GM11168 (cell line): ENCODE measurements around the gene TP63.

Source experiments
- in situ Hi-C: fragments of 300-500 bp; cut with MboI; formaldehyde crosslinking; loops from one replicate; pipeline ENCODE4 v1.12.0; 2022; ENCODE audit warnings: low sequenced_read_pairs; ENCODE audit not compliant: unreplicated experiment

TP63 gene

DNA sequence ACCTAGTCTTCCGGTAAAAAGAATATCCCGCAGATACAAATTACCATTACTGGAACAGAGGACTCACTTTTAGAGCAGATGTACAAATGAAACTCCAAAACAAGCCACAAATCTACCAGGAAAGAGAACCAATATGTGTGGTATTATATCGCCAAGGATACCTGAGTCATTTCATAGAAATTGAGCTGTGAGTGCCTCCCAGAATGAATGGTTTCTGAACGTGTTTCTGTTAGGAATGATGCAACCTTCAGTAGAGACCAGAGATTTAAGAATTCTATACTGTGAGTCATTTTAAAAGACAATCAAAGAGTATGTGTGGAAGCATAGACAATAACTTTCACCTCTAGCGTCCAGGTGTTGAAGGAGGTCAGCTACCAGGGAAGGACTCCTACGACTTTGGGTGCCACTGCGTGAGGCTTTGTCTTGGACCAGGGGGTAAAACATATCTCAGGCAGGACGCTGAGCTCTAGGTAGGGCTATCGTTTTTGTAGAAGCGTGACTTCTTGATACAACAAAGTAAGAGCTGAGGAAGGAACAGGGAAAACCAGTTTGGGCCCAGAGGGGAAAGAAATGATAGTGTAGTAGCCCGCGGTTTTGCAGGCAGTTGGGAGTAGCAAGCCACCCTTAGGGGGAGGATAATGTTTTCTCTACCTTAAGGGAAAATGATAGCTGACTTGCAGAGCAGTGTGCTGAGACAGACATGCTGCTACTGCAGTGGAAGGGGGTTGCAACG is 210.4 kb downstream of the TP63 start:
- in situ Hi-C loops: no loop called here

DNA sequence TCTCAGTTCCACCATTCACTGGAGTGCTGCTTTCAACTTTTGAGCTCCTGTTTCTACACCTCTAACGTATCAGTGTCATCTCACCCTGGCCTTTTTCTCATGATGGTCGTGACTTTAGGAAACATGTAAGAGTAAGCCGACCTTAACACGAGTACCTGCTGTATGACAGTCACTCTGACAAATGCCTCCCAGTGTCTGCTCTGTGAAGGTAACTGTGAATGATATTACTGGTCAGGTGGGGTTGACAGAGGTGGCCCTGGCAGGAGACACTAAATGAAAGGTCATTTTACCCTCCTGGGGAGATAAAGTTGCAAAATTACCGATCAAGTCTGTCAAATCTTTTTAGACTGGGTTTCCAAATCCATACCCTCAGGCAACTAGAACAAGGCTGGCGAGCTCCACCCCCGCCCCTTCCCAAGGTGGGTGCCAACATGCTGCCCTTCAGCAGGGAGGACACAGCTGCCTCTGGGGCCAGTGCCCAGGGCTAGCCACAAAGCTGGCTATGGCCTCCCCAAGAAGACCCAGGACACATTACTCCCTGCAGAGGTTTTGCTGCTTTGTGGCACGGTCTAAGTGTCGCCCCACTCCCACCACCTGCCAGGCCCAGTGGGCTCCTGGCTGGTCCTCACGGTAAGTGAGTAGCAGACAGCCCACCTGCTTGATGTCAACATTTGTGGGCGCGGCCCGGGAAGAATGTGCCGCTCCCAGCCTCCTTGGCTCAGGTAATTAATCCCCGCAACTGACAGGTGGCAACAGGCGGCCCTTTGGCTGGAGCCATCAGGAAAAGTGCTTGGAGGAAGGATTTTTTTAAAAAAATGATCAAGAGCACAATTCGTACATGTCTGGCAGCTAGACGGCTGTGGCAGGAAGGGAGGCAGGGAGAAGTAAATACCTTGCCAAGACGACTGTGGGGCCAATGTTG is 211.8 kb downstream of the TP63 start:
- in situ Hi-C loops: no loop called here

DNA sequence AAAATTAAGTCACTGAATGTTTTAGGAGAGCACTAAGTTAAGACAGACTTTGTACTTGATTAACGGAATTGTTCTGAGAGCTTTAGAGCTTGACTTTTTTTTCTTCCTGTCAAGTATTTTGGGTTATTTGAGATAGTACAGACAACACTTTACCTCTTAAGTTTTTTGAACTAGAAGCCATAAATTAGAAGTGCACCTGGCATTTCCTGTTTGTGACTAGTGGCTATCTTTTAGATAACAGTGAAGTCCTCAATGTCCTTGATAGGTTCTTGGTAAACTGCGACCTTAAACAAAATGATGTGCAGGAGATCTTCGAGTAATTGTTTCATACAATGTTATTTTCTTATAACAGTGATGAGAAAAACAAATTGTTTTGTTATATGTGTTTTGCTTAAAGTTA is 213.9 kb downstream of the TP63 start:
- in situ Hi-C loops: no loop called here

DNA sequence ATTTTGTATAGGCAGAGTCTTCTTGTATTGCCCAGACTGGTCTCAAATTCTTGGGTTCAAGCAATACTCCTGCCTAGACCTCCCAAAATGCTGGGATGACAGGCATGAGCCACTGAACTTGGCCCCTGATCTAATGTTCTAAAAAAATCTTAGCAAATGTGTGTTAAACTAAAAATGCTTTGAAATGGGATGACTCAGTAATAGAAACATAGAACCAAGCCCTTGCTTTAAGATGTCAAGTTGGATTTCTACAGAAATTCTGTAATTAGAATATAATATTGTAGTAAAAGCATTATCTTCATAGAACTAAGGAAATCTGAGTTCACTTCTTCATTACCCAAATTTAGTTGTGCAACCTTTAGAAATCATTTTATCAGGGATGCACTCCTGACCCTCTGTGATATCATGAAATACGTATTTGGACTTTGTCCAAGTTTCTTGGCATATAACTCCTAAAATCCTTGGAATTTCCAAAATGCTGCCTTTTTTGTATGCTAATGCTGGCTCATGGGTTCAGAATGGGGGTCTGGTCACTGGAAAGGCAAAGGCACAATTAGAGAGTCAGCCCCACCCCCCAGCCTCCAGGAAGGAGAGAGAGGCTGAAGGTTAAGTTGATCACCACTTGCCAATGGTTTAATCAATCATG is 217.3 kb downstream of the TP63 start:
- in situ Hi-C loops: no loop called here

DNA sequence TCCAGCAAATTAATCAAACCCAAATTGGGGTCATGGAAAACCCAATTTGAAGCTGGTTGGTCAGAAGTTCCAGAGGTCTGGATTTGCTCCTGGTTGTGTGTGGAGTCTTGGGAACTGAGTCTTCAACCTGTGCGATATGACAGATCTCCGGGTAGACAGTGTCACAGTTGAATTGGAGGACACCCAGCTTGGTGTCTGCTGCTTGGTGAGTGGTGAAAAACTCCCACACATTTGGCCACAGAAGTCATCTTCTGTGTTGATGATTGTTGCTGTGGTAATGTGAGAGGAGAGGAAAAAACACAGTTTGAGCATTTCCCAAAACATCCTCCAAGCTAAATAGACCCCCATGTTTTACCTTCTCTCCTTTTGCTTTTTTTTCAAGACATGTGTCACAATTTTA is 218.1 kb downstream of the TP63 start:
- in situ Hi-C loops: no loop called here

DNA sequence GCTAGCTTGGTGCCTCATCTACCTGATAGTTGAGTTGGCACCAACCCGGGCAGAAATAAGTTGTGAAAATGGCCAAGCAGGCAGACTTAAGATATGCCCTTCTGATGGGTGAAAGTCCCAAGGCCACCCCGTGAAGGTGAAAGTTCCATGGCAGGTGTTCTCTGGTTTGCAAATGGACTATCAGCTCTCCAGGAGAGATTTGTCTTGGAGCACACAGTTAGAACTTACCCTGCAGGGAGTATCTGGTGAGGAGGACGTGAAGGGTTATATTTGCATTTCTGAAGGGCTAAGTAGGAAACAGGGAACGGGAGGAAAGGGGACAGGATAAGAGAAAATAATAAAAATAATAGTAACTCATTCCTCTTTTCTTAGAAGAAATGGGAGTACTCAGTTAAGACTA is 220.5 kb downstream of the TP63 start:
- in situ Hi-C loops: no loop called here

DNA sequence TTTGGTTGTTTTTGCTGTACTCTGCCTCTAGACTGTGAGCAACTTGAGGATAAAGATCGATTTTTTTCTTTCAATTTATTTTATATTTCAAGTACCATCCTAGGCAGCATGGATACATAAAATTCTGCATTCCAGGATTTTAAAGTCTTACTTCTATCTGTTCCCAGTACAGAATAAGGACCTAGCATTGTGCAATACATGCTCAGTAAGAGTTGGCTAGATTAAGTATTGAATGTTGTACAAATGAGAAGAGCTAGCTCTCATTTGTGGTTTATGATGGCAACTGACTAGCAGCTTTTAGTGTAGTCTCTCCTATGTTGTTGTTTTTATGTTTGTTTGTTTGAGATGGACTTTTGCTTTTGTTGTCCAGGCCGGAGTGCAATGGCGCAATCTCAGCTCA is 222.7 kb downstream of the TP63 start:
- in situ Hi-C loops: no loop called here

DNA sequence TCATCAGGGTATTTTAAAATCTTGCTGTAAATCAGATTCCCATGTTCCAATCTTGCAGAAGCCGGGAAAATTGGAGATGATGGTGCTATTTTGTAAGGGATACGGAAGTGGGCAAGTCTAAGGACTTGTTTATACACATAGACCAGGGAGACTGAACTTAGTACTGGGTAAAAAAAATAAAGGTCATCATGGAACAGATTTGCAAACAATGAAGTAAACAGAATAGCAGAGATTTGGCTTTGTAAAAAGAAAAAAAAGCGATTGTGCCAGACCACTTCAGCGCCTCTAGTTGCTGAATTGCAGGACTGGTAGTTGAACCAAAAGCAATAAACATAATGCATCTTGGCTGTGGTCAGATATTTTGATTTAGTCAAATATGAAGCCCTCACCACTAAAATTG is 229.1 kb downstream of the TP63 start:
- in situ Hi-C loops: no loop called here

DNA sequence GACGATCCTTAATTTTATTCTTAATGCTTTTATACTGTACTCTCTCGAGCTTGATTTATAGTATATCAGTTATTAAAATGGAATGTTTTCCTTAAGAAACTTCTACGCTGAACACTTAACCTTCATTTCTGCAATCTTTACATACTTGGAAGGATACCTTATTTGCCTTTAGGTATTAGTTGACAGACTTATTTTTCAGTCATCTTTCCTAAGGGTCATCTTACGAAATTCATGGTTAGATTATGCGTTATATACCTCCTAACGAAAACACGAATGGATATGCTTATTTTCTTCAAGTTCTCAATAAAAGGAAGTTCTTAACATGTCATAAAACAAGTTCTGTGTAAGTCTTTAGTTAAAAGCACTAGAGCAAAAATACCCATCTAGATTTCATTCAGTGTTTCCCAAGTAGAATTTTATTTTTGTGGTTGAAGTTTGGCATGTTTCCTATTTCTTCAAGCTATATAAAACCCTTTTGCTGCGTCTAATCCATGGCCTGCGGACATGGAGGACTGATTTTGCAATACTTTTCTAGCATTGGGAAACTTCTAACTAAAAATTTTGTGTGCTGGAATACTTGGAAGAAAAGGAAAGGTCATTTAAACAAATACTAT is 231.3 kb downstream of the TP63 start:
- in situ Hi-C loops: no loop called here

DNA sequence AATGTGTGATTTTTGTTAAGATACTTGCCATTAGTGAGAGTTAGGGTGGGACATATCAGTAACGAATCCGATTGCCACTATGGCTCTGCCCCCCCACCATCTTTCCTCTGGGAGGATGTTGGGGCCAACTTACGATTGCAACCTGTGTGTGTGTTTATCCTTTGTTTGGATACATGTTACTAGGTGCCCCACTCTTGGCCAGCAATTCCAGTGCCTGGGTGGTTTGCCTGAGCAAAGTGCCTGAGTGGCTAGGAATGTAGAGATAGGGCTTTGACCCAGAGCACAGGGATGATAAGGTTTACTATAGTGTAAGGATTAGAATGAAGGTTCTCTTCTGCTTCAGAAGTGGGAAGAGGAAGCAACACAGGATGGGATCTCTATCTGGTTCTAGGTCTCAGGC is 231.8 kb downstream of the TP63 start:
- in situ Hi-C loops: no loop called here

DNA sequence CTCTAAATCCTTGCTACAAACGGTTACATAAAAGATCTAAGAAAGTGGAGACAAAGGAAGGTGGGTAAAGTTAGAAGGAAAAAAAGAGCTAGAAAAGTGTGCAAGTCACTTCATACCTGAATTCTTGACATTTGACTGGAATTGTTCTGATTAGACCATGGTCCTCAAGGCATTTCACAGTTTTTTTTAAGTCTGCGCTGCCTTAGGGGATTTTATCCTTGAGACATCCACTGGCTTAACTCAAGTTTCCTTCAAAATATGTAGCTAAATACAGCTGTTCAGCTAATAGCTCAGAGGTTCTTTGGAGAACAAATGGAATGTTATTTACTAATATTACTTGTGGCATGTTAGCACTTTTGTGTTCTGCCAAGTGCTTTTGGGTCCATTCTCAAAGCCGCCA is 236.9 kb downstream of the TP63 start:
- in situ Hi-C loops: no loop called here

DNA sequence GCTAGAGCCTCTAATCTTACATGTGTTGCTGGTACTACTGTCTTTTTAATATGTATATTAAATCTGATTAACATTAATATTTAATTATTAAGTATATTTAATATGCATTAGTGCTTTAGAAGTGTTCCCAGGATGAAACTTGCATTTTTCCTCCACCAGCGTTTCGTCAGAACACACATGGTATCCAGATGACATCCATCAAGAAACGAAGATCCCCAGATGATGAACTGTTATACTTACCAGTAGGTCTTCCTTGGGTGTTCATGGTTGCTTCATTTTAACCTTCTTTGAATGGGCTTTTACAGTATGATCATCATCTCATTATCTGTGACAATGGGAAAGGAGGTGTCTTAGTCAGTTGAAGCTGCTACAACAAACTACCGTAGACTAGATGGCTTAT is 238.0 kb downstream of the TP63 start:
- in situ Hi-C loops: no loop called here

DNA sequence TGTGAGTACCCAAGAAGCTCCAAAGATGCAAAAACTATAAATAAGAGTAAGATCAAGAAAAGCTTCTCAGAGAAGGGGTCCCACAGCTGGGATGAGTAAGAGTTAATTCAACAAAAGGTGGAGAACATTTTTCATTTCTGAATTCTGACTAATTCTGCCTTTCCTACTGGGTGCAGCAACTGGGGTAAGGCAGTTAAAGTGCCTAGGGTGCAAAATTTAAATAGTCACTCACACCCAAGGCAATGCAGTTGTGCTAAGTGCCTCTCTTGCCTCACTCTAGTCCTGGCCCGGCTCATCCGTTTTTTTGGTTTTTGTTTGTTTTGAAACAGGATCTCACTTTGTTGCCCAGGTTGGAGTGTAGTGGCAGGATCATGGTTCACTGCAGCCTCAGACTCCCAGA is 240.2 kb downstream of the TP63 start:
- in situ Hi-C loops: no loop called here

DNA sequence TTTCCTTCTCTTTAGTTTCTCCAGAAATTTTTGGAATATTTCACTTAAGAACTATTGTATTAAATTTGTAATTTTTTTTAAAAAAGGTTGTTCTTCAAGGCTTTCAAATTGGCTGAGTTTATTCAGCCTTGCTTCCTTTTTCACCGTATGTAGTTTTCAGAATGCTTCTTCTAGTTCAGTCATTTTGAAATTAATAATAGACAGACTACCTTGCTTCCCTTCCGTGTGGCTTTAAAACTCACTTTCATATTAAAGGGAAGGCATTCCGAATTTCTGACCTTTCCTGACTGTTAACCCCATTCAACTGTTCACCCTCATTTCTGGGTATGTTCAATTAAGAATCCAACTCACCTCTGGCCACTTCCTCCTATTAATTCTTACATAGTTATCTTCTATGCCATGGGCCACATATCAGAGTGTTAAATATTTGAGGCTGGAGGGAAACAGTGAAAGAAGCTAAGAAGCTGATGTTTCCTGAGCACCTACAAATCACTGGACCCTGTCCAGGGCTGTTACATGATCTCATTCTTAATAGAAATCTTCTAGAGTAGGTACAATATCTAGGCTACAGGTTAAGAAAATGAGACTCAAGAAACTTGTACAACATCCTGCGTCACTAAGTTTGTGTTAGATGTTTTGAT is 252.0 kb downstream of the TP63 start:
- in situ Hi-C loops: no loop called here

DNA sequence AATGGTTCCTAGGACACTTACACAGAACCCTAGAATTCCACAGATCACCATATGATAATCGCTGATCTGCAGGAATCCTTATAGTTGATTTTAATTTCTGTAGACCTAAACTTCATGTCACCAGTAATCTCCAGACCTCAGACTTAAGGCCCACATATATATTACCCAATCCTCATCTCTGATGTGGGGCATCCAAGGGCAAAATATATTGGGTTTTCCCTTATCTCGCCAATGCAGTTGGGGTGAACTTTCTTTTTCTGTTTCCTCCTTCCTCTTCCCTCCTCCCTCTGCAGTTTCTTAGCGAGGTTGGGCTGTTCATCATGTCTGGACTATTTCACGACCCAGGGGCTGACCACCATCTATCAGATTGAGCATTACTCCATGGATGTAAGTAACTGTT is 259.3 kb downstream of the TP63 start:
- in situ Hi-C loops: no loop called here

DNA sequence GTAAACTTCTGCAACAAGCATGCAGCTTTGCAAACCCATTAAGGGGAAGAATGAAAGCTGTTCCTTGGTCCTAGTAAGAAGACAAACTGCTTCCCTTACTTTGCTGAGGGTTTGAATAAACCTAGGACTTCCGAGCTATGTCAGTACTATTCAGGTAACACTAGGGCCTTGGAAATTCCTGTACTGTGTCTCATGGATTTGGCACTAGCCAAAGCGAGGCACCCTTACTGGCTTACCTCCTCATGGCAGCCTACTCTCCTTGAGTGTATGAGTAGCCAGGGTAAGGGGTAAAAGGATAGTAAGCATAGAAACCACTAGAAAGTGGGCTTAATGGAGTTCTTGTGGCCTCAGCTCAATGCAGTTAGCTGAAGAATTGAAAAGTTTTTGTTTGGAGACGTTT is 265.3 kb downstream of the TP63 start:
- in situ Hi-C loops: no loop called here

DNA sequence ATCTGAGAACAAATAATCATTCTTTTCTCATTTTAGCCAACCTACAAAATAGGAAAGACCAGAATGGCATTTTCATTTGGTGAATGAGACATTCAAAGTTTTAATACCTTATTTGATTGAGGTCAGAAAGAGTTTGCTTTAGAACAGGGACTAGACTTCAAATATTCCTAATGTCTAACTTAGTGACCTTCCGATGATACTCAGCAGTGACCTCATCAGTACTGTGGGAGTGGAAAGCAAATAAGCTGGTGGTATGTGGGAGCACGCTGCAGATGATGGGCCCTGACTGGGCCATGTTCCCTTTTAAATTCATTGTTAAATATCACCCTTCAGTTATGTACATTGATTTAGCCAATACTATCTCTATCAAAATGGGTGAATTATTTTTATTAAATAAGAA is 266.2 kb downstream of the TP63 start:
- in situ Hi-C loops: no loop called here

DNA sequence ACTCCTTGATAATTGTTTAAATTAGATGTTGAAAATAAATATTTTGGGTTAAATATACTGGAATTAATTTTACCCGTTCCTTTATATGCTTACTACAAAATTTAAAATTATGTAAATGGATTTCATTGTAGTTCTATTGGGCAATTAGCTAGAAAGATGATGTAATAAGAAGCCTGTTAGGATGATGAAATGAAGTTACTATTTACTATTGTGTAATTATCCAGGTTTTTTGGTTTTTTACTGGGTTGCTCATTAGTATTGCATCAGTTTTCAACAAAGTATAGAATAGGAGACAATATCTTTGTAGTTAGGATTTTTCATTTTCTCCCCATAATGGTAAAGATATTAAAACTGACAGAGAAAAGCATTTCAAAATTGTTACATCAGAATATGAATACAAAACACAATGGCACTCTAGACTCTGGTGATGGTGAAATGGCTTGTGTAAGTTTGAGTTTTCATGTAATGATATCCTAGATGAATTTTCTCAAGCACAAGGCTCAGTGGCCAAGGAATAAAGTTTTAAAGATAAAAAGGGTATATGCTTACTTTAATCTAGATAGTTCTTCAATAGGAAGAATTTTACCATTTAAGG is 267.5 kb downstream of the TP63 start:
- in situ Hi-C loops: no loop called here

DNA sequence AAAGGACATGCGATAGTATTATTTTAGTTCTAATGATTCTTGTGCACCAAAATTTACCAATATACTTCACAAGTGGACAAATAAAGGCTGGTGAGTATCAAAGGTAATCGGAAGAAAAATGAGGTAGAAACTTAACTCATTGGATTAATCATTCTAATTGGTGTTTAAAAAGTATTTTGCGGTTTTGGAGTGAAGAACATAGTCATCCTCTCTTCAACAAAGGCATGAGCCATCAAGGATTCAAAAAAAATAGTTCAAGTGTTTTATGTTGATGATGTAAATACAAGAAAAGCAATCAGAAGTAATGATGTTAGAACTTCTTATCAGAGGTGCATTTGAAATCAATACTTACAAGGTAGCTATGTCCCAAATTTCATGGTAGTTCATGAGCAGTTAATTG is 268.0 kb downstream of the TP63 start:
- in situ Hi-C loops: no loop called here

DNA sequence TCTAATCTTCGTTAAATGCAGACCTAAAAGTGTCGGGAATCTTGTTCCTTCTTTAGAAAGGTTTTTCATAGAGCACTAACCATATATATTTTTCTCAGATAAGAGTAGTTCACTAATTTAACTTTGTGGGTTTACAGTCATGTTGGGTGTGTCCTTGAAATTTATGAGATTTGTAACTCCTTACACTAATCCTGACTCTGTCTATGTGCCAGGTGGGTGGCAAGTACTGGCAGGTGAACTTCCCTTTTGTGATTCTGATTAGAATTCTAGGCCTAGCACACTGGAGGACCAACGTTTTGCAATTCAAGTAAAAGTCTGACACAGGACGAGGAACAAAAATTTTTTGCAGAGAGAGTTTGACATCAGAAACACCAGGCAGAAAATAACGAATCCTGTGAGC is 269.4 kb downstream of the TP63 start:
- in situ Hi-C loops: no loop called here
